ENCODE results near the gene CMC2. TPM values are rescaled to one million over a fixed set of nuclear protein-coding genes. Genes with fewer than 3 reads are reported as not detected.

CMC2 gene
- total RNA-seq, 6 experiments from 2014 or later = 23.5 to 58.3 (median 42.1) TPM

DNA sequence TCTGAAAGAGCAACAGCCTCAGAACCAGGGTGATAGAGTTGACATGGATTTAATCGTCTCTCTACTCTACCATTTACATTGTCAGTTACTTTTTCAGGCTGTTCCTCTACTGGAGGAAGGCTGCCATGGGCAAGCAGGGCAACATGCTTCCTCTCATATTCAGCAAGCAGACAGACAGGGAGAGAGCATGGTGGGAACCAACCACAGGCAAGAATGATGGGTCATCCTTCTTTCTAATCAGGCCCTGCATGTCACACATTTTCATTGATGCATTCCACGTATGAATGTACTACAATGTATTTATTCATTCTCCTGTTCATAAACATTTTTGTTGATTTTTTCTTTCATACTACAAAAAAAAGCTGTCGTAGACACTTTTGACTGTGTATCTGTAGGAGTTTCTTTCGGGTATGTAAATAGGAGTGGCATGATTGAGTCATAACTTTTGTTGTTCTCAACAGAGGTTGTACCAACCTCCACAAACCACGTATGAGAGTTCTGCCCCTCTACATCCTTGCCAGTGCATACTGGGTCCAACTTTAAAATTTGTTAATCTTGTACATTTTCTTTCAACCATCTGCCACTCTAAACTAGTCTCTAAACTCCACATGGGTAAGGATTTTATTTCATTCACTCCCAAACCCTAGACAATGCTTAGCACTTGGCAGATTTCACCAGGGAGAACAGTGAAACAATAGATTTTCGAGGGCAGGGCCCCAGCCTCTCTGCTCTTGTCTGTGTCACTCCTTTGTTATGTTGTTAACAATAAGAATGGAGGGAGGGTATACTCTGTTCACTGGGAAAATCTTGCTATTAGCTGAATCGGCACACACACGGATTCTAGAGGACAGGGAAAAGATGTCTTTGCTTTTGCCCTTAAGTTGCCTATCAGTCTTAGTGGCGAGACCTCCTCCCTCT, 58.7 kb downstream of the CMC2 start:
- no peaks in the 10 kb centered on the region for H3K27me3 ChIP-seq
- no peak overlapping the region for H3K4me3 ChIP-seq
- ATAC-seq (no peak), DNase-seq (no peak)
- H3K9me3 ChIP-seq = no peaks in the 10 kb centered on the region
- no peaks in the 10 kb centered on the region for H3K36me3 ChIP-seq
- intact Hi-C loops (cut with DNase I) = no loop called here
- TF ChIP-seq, protein P1, sequence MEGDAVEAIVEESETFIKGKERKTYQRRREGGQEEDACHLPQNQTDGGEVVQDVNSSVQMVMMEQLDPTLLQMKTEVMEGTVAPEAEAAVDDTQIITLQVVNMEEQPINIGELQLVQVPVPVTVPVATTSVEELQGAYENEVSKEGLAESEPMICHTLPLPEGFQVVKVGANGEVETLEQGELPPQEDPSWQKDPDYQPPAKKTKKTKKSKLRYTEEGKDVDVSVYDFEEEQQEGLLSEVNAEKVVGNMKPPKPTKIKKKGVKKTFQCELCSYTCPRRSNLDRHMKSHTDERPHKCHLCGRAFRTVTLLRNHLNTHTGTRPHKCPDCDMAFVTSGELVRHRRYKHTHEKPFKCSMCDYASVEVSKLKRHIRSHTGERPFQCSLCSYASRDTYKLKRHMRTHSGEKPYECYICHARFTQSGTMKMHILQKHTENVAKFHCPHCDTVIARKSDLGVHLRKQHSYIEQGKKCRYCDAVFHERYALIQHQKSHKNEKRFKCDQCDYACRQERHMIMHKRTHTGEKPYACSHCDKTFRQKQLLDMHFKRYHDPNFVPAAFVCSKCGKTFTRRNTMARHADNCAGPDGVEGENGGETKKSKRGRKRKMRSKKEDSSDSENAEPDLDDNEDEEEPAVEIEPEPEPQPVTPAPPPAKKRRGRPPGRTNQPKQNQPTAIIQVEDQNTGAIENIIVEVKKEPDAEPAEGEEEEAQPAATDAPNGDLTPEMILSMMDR (IDR thresholded peaks at IDR 0.05) = no peak
- TF ChIP-seq POLR2A (IDR thresholded peaks at IDR 0.05) = no peak
- no peak overlapping the region for H3K27ac ChIP-seq
- 68% methylated on average over 6 of the region's 9 CpGs for WGBS (ENCODE audit: insufficient coverage, low coverage, low lambda C conversion rate, missing lambda C conversion rate)
- H3K4me1 ChIP-seq = no peaks in the 10 kb centered on the region

GRCh38 chr16:80947239-80947638, 59.4 kb downstream of the CMC2 start:
- Histone ChIP-seq H3K27me3 (no peaks in the 10 kb centered on the region), H3K4me3 (no peak overlapping the region), H3K4me1 (no peaks in the 10 kb centered on the region), H3K36me3 (no peaks in the 10 kb centered on the region), H3K27ac (no peak overlapping the region), H3K9me3 (no peaks in the 10 kb centered on the region)
- intact Hi-C loops (cut with DNase I) = no loop called here
- ATAC-seq (no peak), DNase-seq (no peak)
- no CpG with 5 or more reads among the region's 5 CpGs for WGBS (ENCODE audit: insufficient coverage, low coverage, low lambda C conversion rate, missing lambda C conversion rate)
- TF ChIP-seq POLR2A (IDR thresholded peaks at IDR 0.05) = no peak
- TF ChIP-seq, protein P1 (IDR thresholded peaks at IDR 0.05) = no peak

DNA sequence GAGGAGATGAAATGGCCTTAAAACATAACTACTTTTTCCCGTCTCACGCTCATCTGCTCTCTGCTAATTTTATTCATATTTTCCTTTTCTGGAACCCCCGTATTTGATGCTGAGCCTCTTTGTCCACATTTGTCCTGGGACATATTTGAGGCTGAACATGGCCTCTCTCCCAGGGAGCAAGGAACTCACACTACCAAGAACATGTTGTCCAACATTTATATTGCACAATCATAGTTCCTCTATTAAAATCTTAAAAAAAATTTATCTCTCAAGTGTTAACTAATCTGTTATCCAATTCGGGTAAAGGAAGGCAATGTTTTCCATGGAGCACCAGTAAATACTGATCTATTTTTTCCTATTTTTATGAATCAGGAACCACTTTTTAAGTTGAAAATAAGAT, 60.2 kb downstream of the CMC2 start:
- ATAC-seq (no peak), DNase-seq (no peak)
- Histone ChIP-seq H3K27ac (no peak overlapping the region), H3K36me3 (no peaks in the 10 kb centered on the region), H3K4me3 (no peak overlapping the region), H3K27me3 (no peaks in the 10 kb centered on the region), H3K4me1 (no peaks in the 10 kb centered on the region), H3K9me3 (no peaks in the 10 kb centered on the region)
- WGBS (ENCODE audit: insufficient coverage, low coverage, low lambda C conversion rate, missing lambda C conversion rate) = 84% methylated on average over 4 of the region's 4 CpGs
- intact Hi-C loops (cut with DNase I) = no loop called here
- TF ChIP-seq, protein P1 (IDR thresholded peaks at IDR 0.05) = no peak
- no peak for TF ChIP-seq POLR2A (IDR thresholded peaks at IDR 0.05)

GRCh38 chr16:80940069-80940856, 66.4 kb downstream of the CMC2 start:
- ATAC-seq = no peak
- intact Hi-C loops (cut with DNase I) = no loop called here
- no peaks in the 10 kb centered on the region for H3K27me3 ChIP-seq
- TF ChIP-seq, protein P1 (IDR thresholded peaks at IDR 0.05) = no peak
- no peak for TF ChIP-seq POLR2A (IDR thresholded peaks at IDR 0.05)
- no peak overlapping the region for H3K4me3 ChIP-seq
- 96% methylated on average over 4 of the region's 7 CpGs for WGBS (ENCODE audit: insufficient coverage, low coverage, low lambda C conversion rate, missing lambda C conversion rate)
- no peaks in the 10 kb centered on the region for H3K36me3 ChIP-seq
- no peak for DNase-seq
- no peak overlapping the region for H3K27ac ChIP-seq
- no peaks in the 10 kb centered on the region for H3K4me1 ChIP-seq
- no peaks in the 10 kb centered on the region for H3K9me3 ChIP-seq

Measured in right lobe of liver (tissue), 6 donors.